Measurements from ENCODE around the gene CDK5RAP2.

- TF ChIP-seq, protein P1, sequence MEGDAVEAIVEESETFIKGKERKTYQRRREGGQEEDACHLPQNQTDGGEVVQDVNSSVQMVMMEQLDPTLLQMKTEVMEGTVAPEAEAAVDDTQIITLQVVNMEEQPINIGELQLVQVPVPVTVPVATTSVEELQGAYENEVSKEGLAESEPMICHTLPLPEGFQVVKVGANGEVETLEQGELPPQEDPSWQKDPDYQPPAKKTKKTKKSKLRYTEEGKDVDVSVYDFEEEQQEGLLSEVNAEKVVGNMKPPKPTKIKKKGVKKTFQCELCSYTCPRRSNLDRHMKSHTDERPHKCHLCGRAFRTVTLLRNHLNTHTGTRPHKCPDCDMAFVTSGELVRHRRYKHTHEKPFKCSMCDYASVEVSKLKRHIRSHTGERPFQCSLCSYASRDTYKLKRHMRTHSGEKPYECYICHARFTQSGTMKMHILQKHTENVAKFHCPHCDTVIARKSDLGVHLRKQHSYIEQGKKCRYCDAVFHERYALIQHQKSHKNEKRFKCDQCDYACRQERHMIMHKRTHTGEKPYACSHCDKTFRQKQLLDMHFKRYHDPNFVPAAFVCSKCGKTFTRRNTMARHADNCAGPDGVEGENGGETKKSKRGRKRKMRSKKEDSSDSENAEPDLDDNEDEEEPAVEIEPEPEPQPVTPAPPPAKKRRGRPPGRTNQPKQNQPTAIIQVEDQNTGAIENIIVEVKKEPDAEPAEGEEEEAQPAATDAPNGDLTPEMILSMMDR (IDR thresholded peaks at IDR 0.05), result no peak
- no peak for TF ChIP-seq POLR2A (IDR thresholded peaks at IDR 0.05)
Observed at GRCh38 chr9:120393386-120394057, 186.4 kb downstream of the CDK5RAP2 start.
